T follicular helper cell (primary cell): ENCODE results near the gene CAMK2G.
"Not testable (repeated sequence)": the region's sequence is repeated elsewhere in the genome, so short reads cannot be mapped to it uniquely, and the experiment has no call there.

Experiments used
- DNase-seq: peaks from one replicate; pipeline ENCODE4 v3.0.0-alpha.2; 2020; ENCODE audit warnings: low read depth

The CAMK2G gene

GRCh38 chr10:73902351-73902750 is 28.0 kb upstream of the CAMK2G start:
- DNase-seq, result no peak

- no peak for DNase-seq
These were observed 26.9 kb upstream of the CAMK2G start for GRCh38 chr10:73901261-73901660.

- no peak for DNase-seq
These were observed 25.7 kb upstream of the CAMK2G start for GRCh38 chr10:73900064-73900463.

GRCh38 chr10:73899423-73899822 is 25.1 kb upstream of the CAMK2G start:
- no peak for DNase-seq

- no peak for DNase-seq
These were observed 24.5 kb upstream of the CAMK2G start for GRCh38 chr10:73898730-73899410.

GRCh38 chr10:73897693-73898092 is 23.3 kb upstream of the CAMK2G start:
- no peak for DNase-seq

GRCh38 chr10:73895381-73895780 is 21.0 kb upstream of the CAMK2G start:
- DNase-seq, result not testable (repeated sequence)

GRCh38 chr10:73894245-73894971 is 20.1 kb upstream of the CAMK2G start:
- DNase-seq, result no peak

GRCh38 chr10:73893426-73893825 is 19.1 kb upstream of the CAMK2G start:
- DNase-seq, result no peak

GRCh38 chr10:73892310-73893030 is 18.1 kb upstream of the CAMK2G start:
- DNase-seq, result no peak

- DNase-seq, result no peak
These were observed 17.2 kb upstream of the CAMK2G start for GRCh38 chr10:73891540-73891939.

GRCh38 chr10:73890830-73891229 is 16.5 kb upstream of the CAMK2G start:
- DNase-seq, result not testable (repeated sequence)

- DNase-seq, result no peak
These were observed 15.9 kb upstream of the CAMK2G start for GRCh38 chr10:73890261-73890660.

GRCh38 chr10:73889416-73889815 is 15.1 kb upstream of the CAMK2G start:
- DNase-seq, result not testable (repeated sequence)

- no peak for DNase-seq
These were observed 14.7 kb upstream of the CAMK2G start for GRCh38 chr10:73889014-73889413.

GRCh38 chr10:73888514-73888913 is 14.2 kb upstream of the CAMK2G start:
- no peak for DNase-seq

- DNase-seq, result no peak
These were observed 13.1 kb upstream of the CAMK2G start for GRCh38 chr10:73887294-73888039.

- DNase-seq, result no peak
These were observed 12.4 kb upstream of the CAMK2G start for GRCh38 chr10:73886661-73887293.

GRCh38 chr10:73886085-73886529 is 11.8 kb upstream of the CAMK2G start:
- peak; percentile 52 for DNase-seq

GRCh38 chr10:73884017-73884416 is 9.7 kb upstream of the CAMK2G start:
- no peak for DNase-seq

- no peak for DNase-seq
These were observed 7.0 kb upstream of the CAMK2G start for GRCh38 chr10:73881221-73881919.
